ENCODE data around the gene MDH2.
"Not testable (repeated sequence)": the region's sequence is repeated elsewhere in the genome, so short reads cannot be mapped to it uniquely, and the experiment has no call there.

Gene MDH2

GRCh38 chr7:76094326-76094725, 46.4 kb downstream of the MDH2 start:
- H3K4me2 ChIP-seq (ENCODE audit: low read length); H3K4me1 ChIP-seq (ENCODE audit: insufficient read depth, low read length, severe bottlenecking); H4K20me1 ChIP-seq (ENCODE audit: insufficient read depth, low read length); H3F3A ChIP-seq (ENCODE audit: insufficient read depth, low read length); H2AFZ ChIP-seq (ENCODE audit: low read length); H3K27ac ChIP-seq (ENCODE audit: low read depth, low read length, poor library complexity, severe bottlenecking); H3K9me3 ChIP-seq (ENCODE audit: low read length); H3K9me2 ChIP-seq (ENCODE audit: low read depth, low read length); H3K36me3 ChIP-seq (ENCODE audit: insufficient read depth, low read length); H3K4me3 ChIP-seq (ENCODE audit: low read depth, low read length, poor library complexity, severe bottlenecking); H3K9ac ChIP-seq (ENCODE audit: low read length); H3K79me2 ChIP-seq (ENCODE audit: insufficient read depth, low read length): not testable (repeated sequence)
- peaks cover 17% of the 10 kb centered on the region for H3K27me3 ChIP-seq (ENCODE audit: insufficient read depth, low read length)

- no peak for TF ChIP-seq EZH2 (IDR thresholded peaks at IDR 0.05; ENCODE audit: borderline replicate concordance, low read length)
- TF ChIP-seq CTCF (IDR thresholded peaks at IDR 0.05; ENCODE audit: low read length): no peak
- Histone ChIP-seq H3K4me3 (ENCODE audit: low read depth, low read length, poor library complexity, severe bottlenecking) (no peak overlapping the region), H3K36me3 (ENCODE audit: insufficient read depth, low read length) (no peaks in the 10 kb centered on the region), H3K4me2 (ENCODE audit: low read length) (no peak overlapping the region), H3K27ac (ENCODE audit: low read depth, low read length, poor library complexity, severe bottlenecking) (no peak overlapping the region), H3K79me2 (ENCODE audit: insufficient read depth, low read length) (no peaks in the 10 kb centered on the region), H3K4me1 (ENCODE audit: insufficient read depth, low read length, severe bottlenecking) (no peaks in the 10 kb centered on the region), H3K9me2 (ENCODE audit: low read depth, low read length) (no peaks in the 10 kb centered on the region), H2AFZ (ENCODE audit: low read length) (no peak overlapping the region), H3K27me3 (ENCODE audit: insufficient read depth, low read length) (peaks cover 17% of the 10 kb centered on the region), H4K20me1 (ENCODE audit: insufficient read depth, low read length) (no peaks in the 10 kb centered on the region), H3F3A (ENCODE audit: insufficient read depth, low read length) (no peaks in the 10 kb centered on the region), H3K9me3 (ENCODE audit: low read length) (no peaks in the 10 kb centered on the region), H3K9ac (ENCODE audit: low read length) (no peak overlapping the region)
Observed at GRCh38 chr7:76095908-76096307, 48.0 kb downstream of the MDH2 start.

GRCh38 chr7:76101693-76102437, 54.0 kb downstream of the MDH2 start:
- H3K36me3 ChIP-seq (ENCODE audit: insufficient read depth, low read length); H3F3A ChIP-seq (ENCODE audit: insufficient read depth, low read length); H4K20me1 ChIP-seq (ENCODE audit: insufficient read depth, low read length); H3K27me3 ChIP-seq (ENCODE audit: insufficient read depth, low read length); H3K9me3 ChIP-seq (ENCODE audit: low read length); H3K4me1 ChIP-seq (ENCODE audit: insufficient read depth, low read length, severe bottlenecking); H3K4me2 ChIP-seq (ENCODE audit: low read length); H3K27ac ChIP-seq (ENCODE audit: low read depth, low read length, poor library complexity, severe bottlenecking); H2AFZ ChIP-seq (ENCODE audit: low read length); H3K9ac ChIP-seq (ENCODE audit: low read length); H3K79me2 ChIP-seq (ENCODE audit: insufficient read depth, low read length); H3K9me2 ChIP-seq (ENCODE audit: low read depth, low read length); H3K4me3 ChIP-seq (ENCODE audit: low read depth, low read length, poor library complexity, severe bottlenecking): not testable (repeated sequence)

GRCh38 chr7:76103788-76104187, 55.9 kb downstream of the MDH2 start:
- H3K27me3 ChIP-seq (ENCODE audit: insufficient read depth, low read length); H3K27ac ChIP-seq (ENCODE audit: low read depth, low read length, poor library complexity, severe bottlenecking); H3K4me1 ChIP-seq (ENCODE audit: insufficient read depth, low read length, severe bottlenecking); H3K9ac ChIP-seq (ENCODE audit: low read length); H3K4me3 ChIP-seq (ENCODE audit: low read depth, low read length, poor library complexity, severe bottlenecking); H3K79me2 ChIP-seq (ENCODE audit: insufficient read depth, low read length); H3K36me3 ChIP-seq (ENCODE audit: insufficient read depth, low read length); H3K9me2 ChIP-seq (ENCODE audit: low read depth, low read length); H3K4me2 ChIP-seq (ENCODE audit: low read length); H4K20me1 ChIP-seq (ENCODE audit: insufficient read depth, low read length); H3K9me3 ChIP-seq (ENCODE audit: low read length); H3F3A ChIP-seq (ENCODE audit: insufficient read depth, low read length); H2AFZ ChIP-seq (ENCODE audit: low read length): not testable (repeated sequence)

GRCh38 chr7:76106130-76106529, 58.2 kb downstream of the MDH2 start:
- H3K27ac ChIP-seq (ENCODE audit: low read depth, low read length, poor library complexity, severe bottlenecking); H3K36me3 ChIP-seq (ENCODE audit: insufficient read depth, low read length); H2AFZ ChIP-seq (ENCODE audit: low read length); H3K4me2 ChIP-seq (ENCODE audit: low read length); H3K9me3 ChIP-seq (ENCODE audit: low read length); H3K4me3 ChIP-seq (ENCODE audit: low read depth, low read length, poor library complexity, severe bottlenecking); H3K79me2 ChIP-seq (ENCODE audit: insufficient read depth, low read length); H3K9me2 ChIP-seq (ENCODE audit: low read depth, low read length); H3K9ac ChIP-seq (ENCODE audit: low read length); H3K27me3 ChIP-seq (ENCODE audit: insufficient read depth, low read length); H4K20me1 ChIP-seq (ENCODE audit: insufficient read depth, low read length); H3K4me1 ChIP-seq (ENCODE audit: insufficient read depth, low read length, severe bottlenecking); H3F3A ChIP-seq (ENCODE audit: insufficient read depth, low read length): not testable (repeated sequence)

All from OCI-LY1 (cell line).